Middle frontal gyrus (tissue), 1 donor: Measurements from ENCODE around the gene KCNK1.

Experiments used
- DNase-seq: peaks from one replicate; pipeline ENCODE4 v3.0.0-alpha.2; 2015; ENCODE audit warnings: low spot score; ENCODE audit errors: extremely low spot score

The KCNK1 gene

GRCh38 chr1:233704170-233704897 is 90.4 kb downstream of the KCNK1 start:
- no peak for DNase-seq

GRCh38 chr1:233704898-233705723 is 91.2 kb downstream of the KCNK1 start:
- no peak for DNase-seq

DNA sequence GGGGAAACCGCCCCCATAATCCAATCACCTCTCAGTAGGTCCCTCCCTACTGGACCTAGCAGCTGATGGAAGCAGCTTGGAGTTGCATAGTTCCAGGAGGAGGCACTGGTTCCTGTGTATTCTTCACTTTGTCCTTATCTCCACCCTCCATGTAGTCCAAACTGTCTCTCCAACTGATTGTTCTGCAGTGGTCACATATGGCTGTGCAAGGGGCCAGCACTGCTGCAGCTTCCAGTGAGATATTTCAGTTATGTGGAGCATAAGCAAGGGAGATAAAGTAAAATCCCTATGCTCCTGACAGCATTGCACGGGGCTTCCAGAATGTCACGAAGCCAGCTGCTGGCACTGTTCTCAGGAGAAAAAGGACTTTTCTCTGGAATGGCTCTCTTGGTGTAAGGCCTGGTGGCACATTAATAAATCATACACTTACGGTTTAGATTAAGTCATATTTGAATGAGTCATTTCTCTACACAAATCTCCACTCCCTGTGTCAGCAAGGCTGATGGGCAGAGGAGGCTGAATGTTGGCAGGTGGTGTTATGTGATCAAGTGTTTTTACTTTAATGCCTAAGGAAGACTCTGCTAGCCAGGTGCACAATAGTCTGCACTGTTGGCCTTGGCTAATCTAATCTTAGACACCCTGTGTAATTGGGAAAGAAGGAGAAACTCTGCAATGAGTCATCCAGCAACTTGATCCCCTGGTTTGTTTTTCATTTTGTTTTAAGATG is 93.4 kb downstream of the KCNK1 start:
- DNase-seq: no peak

DNA sequence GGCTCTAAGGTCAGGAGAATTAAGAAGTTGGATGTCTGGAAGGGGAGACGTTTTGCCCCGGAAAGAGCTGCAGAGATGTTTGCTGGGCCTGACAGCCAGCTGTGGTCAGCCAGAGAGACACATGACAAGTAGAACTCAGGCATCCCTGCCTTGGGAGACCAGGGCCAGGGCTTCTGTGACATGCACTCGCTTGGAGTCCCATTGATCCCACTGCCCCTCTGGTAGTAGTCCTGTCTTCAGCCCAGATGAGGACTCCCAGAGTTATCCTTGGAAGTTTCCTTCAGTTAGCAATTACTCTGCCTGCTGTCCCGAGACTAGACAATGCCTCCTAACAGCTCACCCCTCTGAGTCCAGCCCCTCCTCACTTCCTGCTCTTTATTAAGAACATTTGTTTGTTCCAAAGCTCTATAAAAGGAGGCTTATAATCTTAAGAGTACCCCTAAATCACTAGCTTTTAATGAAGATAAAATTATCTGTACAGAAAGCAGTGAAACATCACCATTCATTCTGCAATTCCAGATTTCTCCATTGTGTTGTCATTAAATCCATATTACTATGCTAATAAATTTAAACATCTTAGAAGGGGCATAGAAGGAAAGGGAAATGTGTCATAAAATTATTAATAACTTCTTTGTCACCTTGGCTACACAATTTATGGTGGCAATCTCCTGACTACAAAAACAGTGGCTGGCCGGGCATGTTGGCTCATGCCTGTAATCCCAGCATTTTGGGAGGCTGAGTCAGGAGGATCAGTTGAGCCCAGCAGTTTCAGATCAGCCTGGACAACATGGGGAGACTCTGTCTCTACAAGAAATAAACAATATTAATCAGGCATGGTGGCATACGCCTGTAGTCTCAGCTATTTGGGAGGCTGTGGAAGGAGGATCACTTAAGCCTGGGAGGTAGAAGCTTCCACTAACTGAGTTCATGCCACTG is 94.2 kb downstream of the KCNK1 start:
- no peak for DNase-seq

- no peak for DNase-seq
Measured at GRCh38 chr1:233710031-233710430, 96.1 kb downstream of the KCNK1 start.

GRCh38 chr1:233710507-233710906 is 96.6 kb downstream of the KCNK1 start:
- DNase-seq: no peak

DNA sequence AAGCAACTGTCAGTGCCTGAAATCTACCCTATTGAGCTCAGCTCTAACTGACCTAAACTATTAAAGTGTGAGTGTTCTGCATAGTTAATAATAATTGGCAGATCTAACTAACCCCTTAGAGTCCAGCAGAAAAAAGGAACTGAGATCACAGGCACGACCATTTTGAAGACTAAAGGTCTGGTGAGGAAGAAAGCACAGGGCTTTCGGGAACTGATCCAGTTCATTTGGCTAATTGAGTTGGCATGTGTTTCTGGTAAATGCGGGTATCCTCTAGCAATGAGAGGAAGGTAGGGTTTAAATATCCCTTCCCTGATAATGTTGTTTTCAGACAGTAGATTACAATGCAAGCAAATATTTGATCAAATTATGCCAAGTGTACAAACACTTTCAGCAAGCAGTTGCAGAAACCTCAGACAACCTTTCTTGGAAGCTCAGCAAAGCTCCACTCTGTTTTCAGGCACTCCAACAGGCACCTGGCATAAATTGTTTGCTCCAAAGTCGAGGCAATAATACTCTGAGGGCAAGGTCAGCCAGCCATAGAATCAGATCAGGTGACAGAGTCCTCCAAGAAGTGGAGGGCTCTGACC is 100.8 kb downstream of the KCNK1 start:
- no peak for DNase-seq

DNA sequence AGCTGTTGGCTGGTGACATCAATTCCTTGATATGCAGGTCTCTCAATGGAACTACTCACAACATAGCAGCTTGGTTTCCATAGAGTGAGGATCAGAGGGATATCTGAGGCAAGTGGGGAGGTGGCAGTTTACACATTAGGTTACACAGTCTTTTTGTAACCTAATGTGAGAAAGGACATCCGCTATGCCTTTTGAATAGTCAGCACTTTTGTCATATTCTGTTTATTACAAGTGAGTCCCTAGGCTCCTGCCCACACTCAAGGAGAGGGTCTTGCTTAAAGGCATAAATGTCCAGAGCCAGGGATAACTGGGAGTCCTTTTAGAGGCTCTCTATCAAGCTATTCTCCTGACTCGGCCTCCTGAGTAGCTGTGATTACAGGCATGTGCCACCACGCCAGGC is 104.2 kb downstream of the KCNK1 start:
- no peak for DNase-seq

- no peak for DNase-seq
Measured at GRCh38 chr1:233719655-233720341, 105.9 kb downstream of the KCNK1 start.

GRCh38 chr1:233721004-233721595 is 107.2 kb downstream of the KCNK1 start:
- no peak for DNase-seq
